A549 (cell line): Measurements from ENCODE around the gene GPR18.

Source experiments
- BHLHE40 ChIP-seq: IDR thresholded peaks from 2 replicates; pipeline ENCODE4 v1.6.1; 2012; ENCODE audit warnings: low read depth, low read length, inconsistent platforms
- CHD2 ChIP-seq: fragments of 150-350 bp; IDR thresholded peaks from 2 replicates; pipeline ENCODE4 v1.6.1; 2014; ENCODE audit warnings: low read length; ENCODE audit not compliant: partially characterized antibody
- FOXS1 ChIP-seq: fragments of 250-450 bp; sonication (Bioruptor Pico); IDR thresholded peaks from 2 replicates; pipeline ENCODE4 v1.5.0; 2020; ENCODE audit warnings: mild to moderate bottlenecking, moderate library complexity
- HEYL ChIP-seq: fragments of 250-450 bp; sonication (Bioruptor Pico); IDR thresholded peaks from 2 replicates; pipeline ENCODE4 v1.8.0; 2021; ENCODE audit warnings: mild to moderate bottlenecking, moderate library complexity
- MAFK ChIP-seq: fragments of 450-650 bp; IDR thresholded peaks from 2 replicates; pipeline ENCODE4 v1.6.1; 2014; ENCODE audit not compliant: partially characterized antibody
- NPAS2 ChIP-seq: fragments of 250-450 bp; sonication (Bioruptor Pico); IDR thresholded peaks from 2 replicates; pipeline ENCODE4 v1.8.0; 2022; ENCODE audit warnings: mild to moderate bottlenecking, moderate library complexity, borderline replicate concordance
- POLR2A ChIP-seq: IDR thresholded peaks from 2 replicates; pipeline ENCODE4 v1.6.1; 2012; ENCODE audit warnings: mild to moderate bottlenecking, low read length
- RFX5 ChIP-seq: fragments of 450-650 bp; IDR thresholded peaks from 2 replicates; pipeline ENCODE4 v1.7.1; 2014; ENCODE audit warnings: antibody characterized with exemption, mild to moderate bottlenecking, moderate library complexity
- ZNF302 ChIP-seq: fragments of 250-450 bp; sonication (Bioruptor Pico); IDR thresholded peaks from 2 replicates; pipeline ENCODE4 v1.9.0; 2021; ENCODE audit warnings: inconsistent platforms, mild to moderate bottlenecking, moderate library complexity
- TF ChIP-seq, protein P1 (sequence below): fragments of >200 bp; sonication (Bioruptor Twin); formaldehyde crosslinking; IDR thresholded peaks from 3 replicates; pipeline ENCODE4 v1.5.1; 2016
- TF ChIP-seq, protein P2 (sequence below): fragments of 450-650 bp; IDR thresholded peaks from 2 replicates; pipeline ENCODE4 v1.6.1; 2014; ENCODE audit warnings: antibody characterized with exemption
- TF ChIP-seq, protein P3 (sequence below): IDR thresholded peaks from 2 replicates; pipeline ENCODE4 v1.6.1; 2012

DNA sequence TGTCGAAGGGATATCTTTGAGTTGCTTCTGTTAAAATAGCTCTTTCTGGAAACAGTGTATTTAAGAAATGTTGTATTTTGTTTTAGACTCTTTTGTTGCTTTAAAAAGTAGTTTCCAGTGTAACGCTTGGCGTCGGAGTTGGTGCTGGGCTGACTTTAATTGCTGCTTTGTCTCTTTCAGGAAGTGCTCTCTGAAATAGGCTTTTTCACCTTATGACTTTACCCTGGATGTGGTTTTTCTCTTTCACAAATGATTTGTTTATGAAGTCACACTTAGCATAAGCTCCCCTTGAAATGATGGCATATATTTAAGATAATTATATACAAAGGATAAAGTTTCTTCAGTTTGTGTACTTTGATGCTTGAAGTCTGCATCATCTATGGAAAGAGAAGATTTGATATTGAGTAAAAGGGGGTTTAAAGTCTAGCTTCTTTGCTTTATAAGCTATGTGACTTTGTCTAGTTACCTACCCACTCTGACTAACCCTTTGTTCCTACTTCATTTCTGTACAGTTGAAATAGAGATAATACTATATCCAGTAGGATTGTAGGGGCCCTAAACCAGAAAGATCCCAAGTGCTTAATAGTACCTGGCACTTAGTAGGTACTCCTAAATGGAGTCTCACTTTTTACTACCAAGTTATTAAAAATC, at the start of gene GPR18:
- TF ChIP-seq FOXS1 (CRISPR knock-in tag) (no peak), ZNF302 (no peak), MAFK (no peak), CHD2 (no peak), HEYL (no peak), BHLHE40 (no peak), POLR2A (no peak), RFX5 (no peak), NPAS2 (CRISPR knock-in tag) (no peak)
- TF ChIP-seq, protein P1, sequence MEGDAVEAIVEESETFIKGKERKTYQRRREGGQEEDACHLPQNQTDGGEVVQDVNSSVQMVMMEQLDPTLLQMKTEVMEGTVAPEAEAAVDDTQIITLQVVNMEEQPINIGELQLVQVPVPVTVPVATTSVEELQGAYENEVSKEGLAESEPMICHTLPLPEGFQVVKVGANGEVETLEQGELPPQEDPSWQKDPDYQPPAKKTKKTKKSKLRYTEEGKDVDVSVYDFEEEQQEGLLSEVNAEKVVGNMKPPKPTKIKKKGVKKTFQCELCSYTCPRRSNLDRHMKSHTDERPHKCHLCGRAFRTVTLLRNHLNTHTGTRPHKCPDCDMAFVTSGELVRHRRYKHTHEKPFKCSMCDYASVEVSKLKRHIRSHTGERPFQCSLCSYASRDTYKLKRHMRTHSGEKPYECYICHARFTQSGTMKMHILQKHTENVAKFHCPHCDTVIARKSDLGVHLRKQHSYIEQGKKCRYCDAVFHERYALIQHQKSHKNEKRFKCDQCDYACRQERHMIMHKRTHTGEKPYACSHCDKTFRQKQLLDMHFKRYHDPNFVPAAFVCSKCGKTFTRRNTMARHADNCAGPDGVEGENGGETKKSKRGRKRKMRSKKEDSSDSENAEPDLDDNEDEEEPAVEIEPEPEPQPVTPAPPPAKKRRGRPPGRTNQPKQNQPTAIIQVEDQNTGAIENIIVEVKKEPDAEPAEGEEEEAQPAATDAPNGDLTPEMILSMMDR, result no peak
- TF ChIP-seq, protein P2, sequence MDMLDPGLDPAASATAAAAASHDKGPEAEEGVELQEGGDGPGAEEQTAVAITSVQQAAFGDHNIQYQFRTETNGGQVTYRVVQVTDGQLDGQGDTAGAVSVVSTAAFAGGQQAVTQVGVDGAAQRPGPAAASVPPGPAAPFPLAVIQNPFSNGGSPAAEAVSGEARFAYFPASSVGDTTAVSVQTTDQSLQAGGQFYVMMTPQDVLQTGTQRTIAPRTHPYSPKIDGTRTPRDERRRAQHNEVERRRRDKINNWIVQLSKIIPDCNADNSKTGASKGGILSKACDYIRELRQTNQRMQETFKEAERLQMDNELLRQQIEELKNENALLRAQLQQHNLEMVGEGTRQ, result no peak
- TF ChIP-seq, protein P3, sequence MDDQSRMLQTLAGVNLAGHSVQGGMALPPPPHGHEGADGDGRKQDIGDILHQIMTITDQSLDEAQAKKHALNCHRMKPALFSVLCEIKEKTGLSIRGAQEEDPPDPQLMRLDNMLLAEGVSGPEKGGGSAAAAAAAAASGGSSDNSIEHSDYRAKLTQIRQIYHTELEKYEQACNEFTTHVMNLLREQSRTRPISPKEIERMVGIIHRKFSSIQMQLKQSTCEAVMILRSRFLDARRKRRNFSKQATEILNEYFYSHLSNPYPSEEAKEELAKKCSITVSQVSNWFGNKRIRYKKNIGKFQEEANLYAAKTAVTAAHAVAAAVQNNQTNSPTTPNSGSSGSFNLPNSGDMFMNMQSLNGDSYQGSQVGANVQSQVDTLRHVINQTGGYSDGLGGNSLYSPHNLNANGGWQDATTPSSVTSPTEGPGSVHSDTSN, result no peak
